ENCODE measurements around the gene ATXN7.

GRCh38 chr3:63857311-63857710 is 6.4 kb upstream of the ATXN7 start:
- TF ChIP-seq TAF1 (IDR thresholded peaks at IDR 0.05; ENCODE audit: low read depth) (no peak), EZH2 (IDR thresholded peaks at IDR 0.05; ENCODE audit: borderline replicate concordance, insufficient read depth, low read length, poor library complexity, severe bottlenecking) (no peak), RAD21 (conservative IDR thresholded peaks at IDR 0.05) (no peak), EP300 (conservative IDR thresholded peaks at IDR 0.05; ENCODE audit: poor library complexity, severe bottlenecking) (no peak), MXI1 (conservative IDR thresholded peaks at IDR 0.05; ENCODE audit: poor library complexity, severe bottlenecking) (no peak), CTCF (IDR thresholded peaks at IDR 0.05; ENCODE audit: poor library complexity, severe bottlenecking) (no peak), POLR2AphosphoS5 (IDR thresholded peaks at IDR 0.05) (no peak), SMC3 (conservative IDR thresholded peaks at IDR 0.05; ENCODE audit: poor library complexity) (no peak)
